Activated naive CD8-positive, alpha-beta T cell treated with anti-CD3 and anti-CD28 coated beads, Interleukin-2, amount 50 U/mL, for 16 hours (primary cell): ENCODE data around the gene OBI1.

ENCODE experiments used
- DNase-seq: peaks from one replicate; pipeline ENCODE4 v3.0.0-alpha.2; 2020; ENCODE audit warnings: low read depth, low spot score

The OBI1 gene

GRCh38 chr13:78592584-78592983 lies 66.4 kb downstream of the OBI1 start:
- DNase-seq, result no peak

- no peak for DNase-seq
These were observed 69.7 kb downstream of the OBI1 start for GRCh38 chr13:78589206-78589605.

- DNase-seq, result no peak
These were observed 71.6 kb downstream of the OBI1 start for GRCh38 chr13:78587395-78587794.

GRCh38 chr13:78586706-78587105 lies 72.2 kb downstream of the OBI1 start:
- no peak for DNase-seq

GRCh38 chr13:78576261-78576660 lies 82.7 kb downstream of the OBI1 start:
- no peak for DNase-seq

GRCh38 chr13:78572459-78572858 lies 86.5 kb downstream of the OBI1 start:
- DNase-seq, result no peak

GRCh38 chr13:78569029-78569428 lies 89.9 kb downstream of the OBI1 start:
- DNase-seq, result no peak

GRCh38 chr13:78566631-78567030 lies 92.3 kb downstream of the OBI1 start:
- no peak for DNase-seq
